ENCODE results near the gene FAM47E. TPM values are rescaled to one million over a fixed set of nuclear protein-coding genes. Genes with fewer than 3 reads are reported as not detected.

FAM47E gene
- total RNA-seq, 1 donor from 2014 or later: 0.49 TPM

- H3K27ac ChIP-seq: no peak overlapping the region
- no peaks in the 10 kb centered on the region for H3K27me3 ChIP-seq
- TF ChIP-seq POLR2AphosphoS5 (IDR thresholded peaks at IDR 0.05; ENCODE audit: insufficient read depth in 1 of 2, low read depth in 1 of 2): no peak
- no peak for TF ChIP-seq POLR2A (IDR thresholded peaks at IDR 0.05)
- TF ChIP-seq, protein P1, sequence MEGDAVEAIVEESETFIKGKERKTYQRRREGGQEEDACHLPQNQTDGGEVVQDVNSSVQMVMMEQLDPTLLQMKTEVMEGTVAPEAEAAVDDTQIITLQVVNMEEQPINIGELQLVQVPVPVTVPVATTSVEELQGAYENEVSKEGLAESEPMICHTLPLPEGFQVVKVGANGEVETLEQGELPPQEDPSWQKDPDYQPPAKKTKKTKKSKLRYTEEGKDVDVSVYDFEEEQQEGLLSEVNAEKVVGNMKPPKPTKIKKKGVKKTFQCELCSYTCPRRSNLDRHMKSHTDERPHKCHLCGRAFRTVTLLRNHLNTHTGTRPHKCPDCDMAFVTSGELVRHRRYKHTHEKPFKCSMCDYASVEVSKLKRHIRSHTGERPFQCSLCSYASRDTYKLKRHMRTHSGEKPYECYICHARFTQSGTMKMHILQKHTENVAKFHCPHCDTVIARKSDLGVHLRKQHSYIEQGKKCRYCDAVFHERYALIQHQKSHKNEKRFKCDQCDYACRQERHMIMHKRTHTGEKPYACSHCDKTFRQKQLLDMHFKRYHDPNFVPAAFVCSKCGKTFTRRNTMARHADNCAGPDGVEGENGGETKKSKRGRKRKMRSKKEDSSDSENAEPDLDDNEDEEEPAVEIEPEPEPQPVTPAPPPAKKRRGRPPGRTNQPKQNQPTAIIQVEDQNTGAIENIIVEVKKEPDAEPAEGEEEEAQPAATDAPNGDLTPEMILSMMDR (IDR thresholded peaks at IDR 0.05): no peak
- no peak for DNase-seq (ENCODE audit: extremely low spot score in 2 of 2)
- intact Hi-C loops (cut with DNase I): loop anchor here (5.0 kb wide), 1 partner anchor 69 kb away; no protein-coding TSS in a partner anchor
- H3K4me1 ChIP-seq: peaks cover 9% of the 10 kb centered on the region
- H3K36me3 ChIP-seq: no peaks in the 10 kb centered on the region
- H3K4me3 ChIP-seq: peak overlapping the region; percentile 61 to 71
- H3K9me3 ChIP-seq: no peaks in the 10 kb centered on the region
Observed at GRCh38 chr4:76250962-76251361, 559 bp upstream of the FAM47E start.

- H3K36me3 ChIP-seq: no peaks in the 10 kb centered on the region
- peaks cover 9% of the 10 kb centered on the region for H3K4me1 ChIP-seq
- intact Hi-C loops (cut with DNase I): loop anchor here (5.0 kb wide), 1 partner anchor 70 kb away; no protein-coding TSS in a partner anchor
- no peak for TF ChIP-seq POLR2AphosphoS5 (IDR thresholded peaks at IDR 0.05; ENCODE audit: insufficient read depth in 1 of 2, low read depth in 1 of 2)
- TF ChIP-seq POLR2A (IDR thresholded peaks at IDR 0.05): no peak
- TF ChIP-seq, protein P1 (IDR thresholded peaks at IDR 0.05): no peak
- no peak overlapping the region for H3K27ac ChIP-seq
- peak overlapping the region; percentile 61 to 71 for H3K4me3 ChIP-seq
- no peaks in the 10 kb centered on the region for H3K27me3 ChIP-seq
- no peak for DNase-seq (ENCODE audit: extremely low spot score in 2 of 2)
- no peaks in the 10 kb centered on the region for H3K9me3 ChIP-seq
Observed at GRCh38 chr4:76252271-76252653, 741 bp downstream of the FAM47E start.

GRCh38 chr4:76253511-76253910 is 2.0 kb downstream of the FAM47E start:
- no peak for DNase-seq (ENCODE audit: extremely low spot score in 2 of 2)
- Histone ChIP-seq H3K4me1 (peaks cover 9% of the 10 kb centered on the region), H3K9me3 (no peaks in the 10 kb centered on the region), H3K4me3 (no peak overlapping the region), H3K27me3 (no peaks in the 10 kb centered on the region), H3K27ac (no peak overlapping the region), H3K36me3 (no peaks in the 10 kb centered on the region)
- TF ChIP-seq POLR2AphosphoS5 (IDR thresholded peaks at IDR 0.05; ENCODE audit: insufficient read depth in 1 of 2, low read depth in 1 of 2): no peak
- TF ChIP-seq POLR2A (IDR thresholded peaks at IDR 0.05): no peak
- TF ChIP-seq, protein P1 (IDR thresholded peaks at IDR 0.05): no peak
- intact Hi-C loops (cut with DNase I): loop anchor here (5.0 kb wide), 1 partner anchor 71 kb away; no protein-coding TSS in a partner anchor

DNA sequence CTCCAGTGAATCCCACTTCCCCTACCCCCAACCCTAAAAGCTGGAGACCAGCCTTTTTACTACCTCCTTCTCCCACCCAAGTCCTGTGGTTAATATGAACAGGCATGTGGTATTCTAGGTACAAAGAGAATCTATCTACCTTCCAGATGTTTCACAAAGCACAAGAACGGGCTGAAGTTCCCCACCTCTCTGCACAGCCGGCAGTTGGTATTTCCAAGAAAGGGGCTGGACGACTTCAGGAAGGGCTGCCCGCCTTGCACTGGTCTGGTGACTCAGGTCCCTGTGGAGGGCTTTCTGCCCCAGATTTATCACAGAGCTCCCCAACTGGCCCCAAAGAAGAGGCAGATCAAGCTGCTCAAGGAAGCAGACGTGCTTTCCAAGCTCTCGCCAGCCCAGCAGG is 4.5 kb downstream of the FAM47E start:
- Histone ChIP-seq H3K4me1 (peaks cover 9% of the 10 kb centered on the region), H3K27ac (no peak overlapping the region), H3K9me3 (no peaks in the 10 kb centered on the region), H3K27me3 (no peaks in the 10 kb centered on the region), H3K36me3 (no peaks in the 10 kb centered on the region), H3K4me3 (no peak overlapping the region)
- no peak for DNase-seq (ENCODE audit: extremely low spot score in 2 of 2)
- no peak for TF ChIP-seq POLR2AphosphoS5 (IDR thresholded peaks at IDR 0.05; ENCODE audit: insufficient read depth in 1 of 2, low read depth in 1 of 2)
- TF ChIP-seq, protein P1 (IDR thresholded peaks at IDR 0.05): no peak
- no peak for TF ChIP-seq POLR2A (IDR thresholded peaks at IDR 0.05)
- intact Hi-C loops (cut with DNase I): no loop called here

GRCh38 chr4:76256968-76257367 is 5.4 kb downstream of the FAM47E start:
- Histone ChIP-seq H3K36me3 (no peaks in the 10 kb centered on the region), H3K27me3 (no peaks in the 10 kb centered on the region), H3K4me1 (peaks cover 2% of the 10 kb centered on the region), H3K27ac (no peak overlapping the region), H3K9me3 (no peaks in the 10 kb centered on the region), H3K4me3 (no peak overlapping the region)
- intact Hi-C loops (cut with DNase I): no loop called here
- TF ChIP-seq POLR2A (IDR thresholded peaks at IDR 0.05) (no peak), POLR2AphosphoS5 (IDR thresholded peaks at IDR 0.05; ENCODE audit: insufficient read depth in 1 of 2, low read depth in 1 of 2) (no peak)
- TF ChIP-seq, protein P1 (IDR thresholded peaks at IDR 0.05): no peak
- DNase-seq (ENCODE audit: extremely low spot score in 2 of 2): no peak
